Loucy (cell line): ENCODE data around the gene DLL1.

ENCODE experiments used
- H2AFZ ChIP-seq: fragments of 200-600 bp; sonication (generic); 2 replicates; pipeline ENCODE4 v1.6.0; 2016; ENCODE audit warnings: antibody characterized with exemption, mild to moderate bottlenecking, low read length, moderate library complexity
- H3F3A ChIP-seq: fragments of 200-600 bp; 2 replicates; pipeline ENCODE4 v1.6.0; 2016; ENCODE audit warnings: antibody characterized with exemption, low read depth, mild to moderate bottlenecking
- H3K27me3 ChIP-seq: fragments of 200-600 bp; sonication (generic); 2 replicates; pipeline ENCODE4 v1.6.1; 2014; ENCODE audit warnings: low read length, mild to moderate bottlenecking; ENCODE audit not compliant: insufficient read depth, poor library complexity, severe bottlenecking
- H3K36me3 ChIP-seq: fragments of 200-600 bp; sonication (generic); 2 replicates; pipeline ENCODE4 v1.6.1; 2016; ENCODE audit warnings: low read length; ENCODE audit not compliant: insufficient read depth
- H3K4me1 ChIP-seq: fragments of 200-600 bp; sonication (generic); 2 replicates; pipeline ENCODE4 v1.5.1; 2014; ENCODE audit warnings: low read length, mild to moderate bottlenecking; ENCODE audit not compliant: insufficient read depth, poor library complexity, severe bottlenecking
- H3K4me2 ChIP-seq: fragments of 200-600 bp; sonication (generic); 2 replicates; pipeline ENCODE4 v1.6.0; 2014; ENCODE audit warnings: antibody characterized with exemption, low read length, low read depth, mild to moderate bottlenecking; ENCODE audit not compliant: poor library complexity, severe bottlenecking
- H3K4me3 ChIP-seq: fragments of 200-600 bp; sonication (generic); 2 replicates; pipeline ENCODE4 v1.5.1; 2014; ENCODE audit warnings: low read length, mild to moderate bottlenecking, mixed read lengths; ENCODE audit not compliant: poor library complexity, severe bottlenecking
- H3K79me2 ChIP-seq: fragments of 200-600 bp; sonication (generic); 2 replicates; pipeline ENCODE4 v1.6.1; 2014; ENCODE audit warnings: low read length; ENCODE audit not compliant: insufficient read depth
- H3K9ac ChIP-seq: fragments of 200-600 bp; sonication (generic); 2 replicates; pipeline ENCODE4 v1.6.0; 2014; ENCODE audit warnings: mild to moderate bottlenecking, low read depth, low read length, moderate library complexity; ENCODE audit not compliant: poor library complexity, severe bottlenecking
- H3K9me2 ChIP-seq: fragments of 200-600 bp; sonication (generic); replicated peaks from 2 replicates; pipeline ENCODE4 v1.6.1; 2016; ENCODE audit warnings: low read depth, low read length, mixed read lengths
- H3K9me3 ChIP-seq: fragments of 200-600 bp; sonication (generic); 2 replicates; pipeline ENCODE4 v1.6.1; 2014; ENCODE audit warnings: mild to moderate bottlenecking, antibody characterized with exemption, low read length, low read depth; ENCODE audit not compliant: insufficient read depth
- H4K20me1 ChIP-seq: fragments of 200-600 bp; sonication (generic); 2 replicates; pipeline ENCODE4 v1.6.0; 2014; ENCODE audit warnings: antibody characterized with exemption, low read length, mild to moderate bottlenecking; ENCODE audit not compliant: insufficient read depth, poor library complexity, severe bottlenecking
- EZH2phosphoT487 ChIP-seq: fragments of 200-600 bp; IDR thresholded peaks from 2 replicates; pipeline ENCODE4 v1.6.1; 2018; ENCODE audit warnings: antibody characterized with exemption, mild to moderate bottlenecking, moderate library complexity, borderline replicate concordance
- TF ChIP-seq, protein P1 (sequence below): fragments of 200-600 bp; sonication (generic); conservative IDR thresholded peaks from 2 replicates; pipeline ENCODE4 v1.5.1; 2014; ENCODE audit warnings: mild to moderate bottlenecking, antibody characterized with exemption, low read length

Gene DLL1

DNA sequence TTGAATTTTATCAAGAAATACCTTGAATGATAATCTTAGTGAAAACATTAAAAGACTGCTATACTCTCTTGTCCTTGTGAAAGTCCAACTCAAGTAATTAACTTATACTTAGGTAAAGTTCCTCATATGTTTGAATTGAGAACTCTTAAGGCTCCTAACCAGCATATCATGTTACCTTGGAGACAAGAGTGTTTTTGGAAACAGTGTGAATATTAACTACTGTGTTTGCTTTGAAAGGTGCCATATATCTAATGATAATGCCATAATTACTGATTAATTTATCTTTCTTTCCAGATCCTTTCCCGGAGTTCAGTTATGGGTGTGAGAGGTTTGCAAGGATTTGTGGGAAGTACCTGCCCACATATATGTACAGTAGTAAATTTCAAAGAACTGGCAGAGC, 26.2 kb upstream of the DLL1 start:
- Histone ChIP-seq H4K20me1 (peaks cover 32% of the 10 kb centered on the region), H3K79me2 (peaks cover 35% of the 10 kb centered on the region; the same call in 1 of the 2 replicates), H3K27me3 (no peaks in the 10 kb centered on the region), H3K36me3 (peaks cover 10% of the 10 kb centered on the region; the same call in 1 of the 2 replicates), H3K9me2 (no peaks in the 10 kb centered on the region), H3K4me1 (peaks cover 45% of the 10 kb centered on the region), H3F3A (no peaks in the 10 kb centered on the region), H2AFZ (no peak overlapping the region), H3K4me3 (no peak overlapping the region), H3K9ac (peak overlapping the region; percentile 41), H3K9me3 (no peaks in the 10 kb centered on the region), H3K4me2 (peak overlapping the region; percentile 49)
- no peak for TF ChIP-seq EZH2phosphoT487
- TF ChIP-seq, protein P1, sequence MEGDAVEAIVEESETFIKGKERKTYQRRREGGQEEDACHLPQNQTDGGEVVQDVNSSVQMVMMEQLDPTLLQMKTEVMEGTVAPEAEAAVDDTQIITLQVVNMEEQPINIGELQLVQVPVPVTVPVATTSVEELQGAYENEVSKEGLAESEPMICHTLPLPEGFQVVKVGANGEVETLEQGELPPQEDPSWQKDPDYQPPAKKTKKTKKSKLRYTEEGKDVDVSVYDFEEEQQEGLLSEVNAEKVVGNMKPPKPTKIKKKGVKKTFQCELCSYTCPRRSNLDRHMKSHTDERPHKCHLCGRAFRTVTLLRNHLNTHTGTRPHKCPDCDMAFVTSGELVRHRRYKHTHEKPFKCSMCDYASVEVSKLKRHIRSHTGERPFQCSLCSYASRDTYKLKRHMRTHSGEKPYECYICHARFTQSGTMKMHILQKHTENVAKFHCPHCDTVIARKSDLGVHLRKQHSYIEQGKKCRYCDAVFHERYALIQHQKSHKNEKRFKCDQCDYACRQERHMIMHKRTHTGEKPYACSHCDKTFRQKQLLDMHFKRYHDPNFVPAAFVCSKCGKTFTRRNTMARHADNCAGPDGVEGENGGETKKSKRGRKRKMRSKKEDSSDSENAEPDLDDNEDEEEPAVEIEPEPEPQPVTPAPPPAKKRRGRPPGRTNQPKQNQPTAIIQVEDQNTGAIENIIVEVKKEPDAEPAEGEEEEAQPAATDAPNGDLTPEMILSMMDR, result no peak

DNA sequence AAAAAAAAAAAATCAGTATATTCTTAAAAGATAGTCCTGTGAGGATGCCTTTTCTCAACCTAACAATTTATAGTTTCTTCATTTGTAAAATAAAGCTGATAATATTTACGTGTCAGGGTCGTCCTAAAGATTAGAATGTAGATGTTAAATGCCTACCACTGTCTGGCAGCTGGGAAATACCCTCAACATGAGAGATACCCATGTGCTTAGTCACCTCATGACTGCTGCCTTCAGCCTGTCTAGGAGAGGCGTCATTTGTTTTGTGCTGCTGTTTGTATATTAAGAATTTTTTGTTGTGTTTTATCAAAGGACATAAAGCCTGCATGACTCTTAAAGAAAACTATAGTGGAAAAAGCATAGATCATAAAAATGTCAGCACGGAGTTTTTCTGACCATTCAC, 25.2 kb upstream of the DLL1 start:
- Histone ChIP-seq H3K4me1 (peaks cover 51% of the 10 kb centered on the region), H3K27me3 (no peaks in the 10 kb centered on the region), H3K9me3 (no peaks in the 10 kb centered on the region), H3F3A (no peaks in the 10 kb centered on the region), H3K9me2 (no peaks in the 10 kb centered on the region), H3K4me2 (no peak overlapping the region), H4K20me1 (peaks cover 34% of the 10 kb centered on the region), H3K36me3 (peaks cover 10% of the 10 kb centered on the region; the same call in 1 of the 2 replicates), H3K79me2 (peaks cover 44% of the 10 kb centered on the region), H3K4me3 (no peak overlapping the region), H2AFZ (no peak overlapping the region), H3K9ac (no peak overlapping the region)
- TF ChIP-seq, protein P1, result no peak
- TF ChIP-seq EZH2phosphoT487, result no peak

DNA sequence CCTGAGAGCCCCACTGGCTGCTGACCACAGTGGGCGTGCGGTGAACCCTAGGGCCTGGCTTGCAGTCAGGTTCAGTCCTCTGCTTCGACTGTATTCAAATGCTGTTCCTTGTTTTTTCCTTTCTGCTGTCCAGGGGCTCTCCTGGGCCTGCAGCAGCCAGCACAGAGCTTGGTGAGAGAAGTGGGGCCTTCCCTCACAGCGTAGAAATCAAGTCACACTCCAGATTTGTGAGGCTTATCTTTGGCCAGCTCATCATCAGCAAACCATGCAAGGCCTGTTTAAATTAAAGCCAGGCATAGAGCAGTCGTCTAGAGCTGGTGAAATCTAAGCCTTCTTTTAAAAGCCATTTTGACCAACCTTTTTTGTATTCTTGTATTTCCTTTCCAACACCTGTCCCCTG, 24.1 kb upstream of the DLL1 start:
- no peak overlapping the region for H2AFZ ChIP-seq
- H3K27me3 ChIP-seq, result no peaks in the 10 kb centered on the region
- H3K9ac ChIP-seq, result no peak overlapping the region
- no peaks in the 10 kb centered on the region for H3K9me2 ChIP-seq
- no peaks in the 10 kb centered on the region for H3K9me3 ChIP-seq
- peaks cover 45% of the 10 kb centered on the region for H4K20me1 ChIP-seq
- peaks cover 10% of the 10 kb centered on the region; the same call in 1 of the 2 replicates for H3K36me3 ChIP-seq
- H3K4me2 ChIP-seq, result no peak overlapping the region
- peaks cover 62% of the 10 kb centered on the region for H3K4me1 ChIP-seq
- peaks cover 55% of the 10 kb centered on the region for H3K79me2 ChIP-seq
- H3K4me3 ChIP-seq, result no peak overlapping the region
- TF ChIP-seq EZH2phosphoT487, result no peak
- H3F3A ChIP-seq, result no peaks in the 10 kb centered on the region

DNA sequence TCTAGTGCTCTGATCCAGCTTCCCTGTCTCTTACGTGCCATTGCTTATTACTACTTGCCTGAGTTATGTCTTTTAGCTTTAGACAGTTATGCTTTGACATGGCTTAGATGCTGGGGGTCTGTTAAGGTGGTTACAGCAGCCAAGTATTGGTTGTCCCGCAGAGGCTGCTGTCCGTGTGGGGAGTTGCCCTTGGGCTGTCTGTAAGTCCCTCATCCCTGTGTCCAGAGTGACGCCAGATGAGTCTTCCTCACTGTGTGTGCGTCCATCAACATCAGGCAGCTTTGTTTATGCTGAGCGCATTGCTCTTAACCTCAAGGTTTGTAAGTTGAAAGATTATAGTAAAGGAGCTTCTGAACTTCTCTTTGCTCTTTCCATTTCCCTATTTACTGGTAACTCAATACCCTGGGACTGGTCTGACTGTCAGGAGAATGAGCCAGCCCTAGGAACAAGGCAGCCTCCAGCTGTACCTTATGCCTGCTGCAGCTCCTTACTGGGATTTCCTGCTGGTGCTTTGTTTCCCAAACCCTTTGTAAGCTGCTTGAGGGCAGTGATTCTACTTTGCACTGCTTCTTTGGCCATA, 22.9 kb upstream of the DLL1 start:
- peaks cover 73% of the 10 kb centered on the region for H3K4me1 ChIP-seq
- peaks cover 10% of the 10 kb centered on the region; the same call in 1 of the 2 replicates for H3K36me3 ChIP-seq
- H3K79me2 ChIP-seq, result peaks cover 66% of the 10 kb centered on the region
- peak overlapping the region; percentile 48 for H3K4me2 ChIP-seq
- peak overlapping the region; percentile 4 for H3K4me3 ChIP-seq
- TF ChIP-seq EZH2phosphoT487, result no peak
- TF ChIP-seq, protein P1, result no peak
- peaks cover 54% of the 10 kb centered on the region for H4K20me1 ChIP-seq
- no peaks in the 10 kb centered on the region for H3K9me3 ChIP-seq
- H3K9me2 ChIP-seq, result no peaks in the 10 kb centered on the region
- H3K9ac ChIP-seq, result peak overlapping the region; percentile 18
- no peak overlapping the region for H2AFZ ChIP-seq
- H3F3A ChIP-seq, result no peaks in the 10 kb centered on the region
- no peaks in the 10 kb centered on the region for H3K27me3 ChIP-seq
